SK-N-SH treated with all-trans-retinoic acid at 6 μM for 48 hours (cell line): ENCODE measurements around the gene TRIM44.

Experiments used
- ATAC-seq: fragments of 200-7000 bp; cut with Tn5 transposase; 3 replicates; pipeline ENCODE4 v1.9.1; 2020; ENCODE audit warnings: mild to moderate bottlenecking, moderate library complexity
- BACH2 ChIP-seq: fragments of 250-450 bp; sonication (Bioruptor Pico); IDR thresholded peaks from 2 replicates; pipeline ENCODE4 v1.9.0; 2021; ENCODE audit warnings: mild to moderate bottlenecking, borderline replicate concordance
- CSDC2 ChIP-seq: fragments of 250-450 bp; sonication (Bioruptor Pico); IDR thresholded peaks from 2 replicates; pipeline ENCODE4 v1.5.0; 2020; ENCODE audit warnings: mild to moderate bottlenecking, moderate library complexity
- ESRRG ChIP-seq: fragments of 250-450 bp; sonication (Bioruptor Pico); IDR thresholded peaks from 2 replicates; pipeline ENCODE4 v1.6.1; 2021; ENCODE audit warnings: mild to moderate bottlenecking
- GLIS3 ChIP-seq: fragments of 250-450 bp; sonication (Bioruptor Pico); IDR thresholded peaks from 2 replicates; pipeline ENCODE4 v1.5.0; 2020; ENCODE audit warnings: mild to moderate bottlenecking, moderate library complexity
- ISL1 ChIP-seq: fragments of 250-450 bp; sonication (Bioruptor Pico); IDR thresholded peaks from 2 replicates; pipeline ENCODE4 v2.1.2; 2022; ENCODE audit warnings: mild to moderate bottlenecking, moderate library complexity
- OSR1 ChIP-seq: fragments of 250-450 bp; sonication (Bioruptor Pico); IDR thresholded peaks from 2 replicates; pipeline ENCODE4 v1.8.0; 2022; ENCODE audit warnings: moderate library complexity, mild to moderate bottlenecking, inconsistent platforms
- PPARA ChIP-seq: fragments of 250-450 bp; sonication (Bioruptor Pico); IDR thresholded peaks from 2 replicates; pipeline ENCODE4 v1.5.0; 2020; ENCODE audit warnings: mild to moderate bottlenecking, borderline replicate concordance
- RARB ChIP-seq: fragments of 250-450 bp; sonication (Bioruptor Pico); IDR thresholded peaks from 2 replicates; pipeline ENCODE4 v1.8.0; 2021; ENCODE audit warnings: mild to moderate bottlenecking, moderate library complexity
- SNAI2 ChIP-seq: fragments of 250-450 bp; sonication (Bioruptor Pico); IDR thresholded peaks from 2 replicates; pipeline ENCODE4 v1.5.0; 2020; ENCODE audit warnings: mild to moderate bottlenecking, moderate library complexity
- TCF4 ChIP-seq: fragments of 250-450 bp; sonication (Bioruptor Pico); IDR thresholded peaks from 2 replicates; pipeline ENCODE4 v1.8.0; 2021; ENCODE audit warnings: mild to moderate bottlenecking, moderate library complexity, borderline replicate concordance
- TOX ChIP-seq: fragments of 250-450 bp; sonication (Bioruptor Pico); IDR thresholded peaks from 2 replicates; pipeline ENCODE4 v1.8.0; 2021; ENCODE audit warnings: mild to moderate bottlenecking, moderate library complexity, borderline replicate concordance
- ZC3H10 ChIP-seq: fragments of 250-450 bp; sonication (Bioruptor Pico); IDR thresholded peaks from 2 replicates; pipeline ENCODE4 v1.5.1; 2021; ENCODE audit warnings: mild to moderate bottlenecking, moderate library complexity
- ZFP30 ChIP-seq: fragments of 450-650 bp; formaldehyde crosslinking; IDR thresholded peaks from 2 replicates; pipeline ENCODE4 v1.5.0; 2022; ENCODE audit warnings: mild to moderate bottlenecking, moderate library complexity
- ZNF565 ChIP-seq: fragments of 450-650 bp; formaldehyde crosslinking; conservative IDR thresholded peaks from 2 replicates; pipeline ENCODE4 v1.5.0; 2020; ENCODE audit warnings: low read depth, mild to moderate bottlenecking, moderate library complexity
- ZNF70 ChIP-seq: fragments of 450-650 bp; formaldehyde crosslinking; IDR thresholded peaks from 2 replicates; pipeline ENCODE4 v1.5.0; 2020; ENCODE audit warnings: mild to moderate bottlenecking, moderate library complexity
- TF ChIP-seq, protein P1 (sequence below): fragments of 250-450 bp; sonication (Bioruptor Pico); IDR thresholded peaks from 2 replicates; pipeline ENCODE4 v1.8.0; 2020; ENCODE audit warnings: mild to moderate bottlenecking, moderate library complexity, borderline replicate concordance
- TF ChIP-seq, protein P2 (sequence below): fragments of 250-450 bp; sonication (Bioruptor Pico); IDR thresholded peaks from 2 replicates; pipeline ENCODE4 v1.5.1; 2020; ENCODE audit warnings: low read depth, mild to moderate bottlenecking, moderate library complexity
- TF ChIP-seq, protein P3 (sequence below): fragments of 250-450 bp; sonication (Bioruptor Pico); IDR thresholded peaks from 2 replicates; pipeline ENCODE4 v1.8.0; 2021; ENCODE audit warnings: low read depth, mild to moderate bottlenecking, moderate library complexity, borderline replicate concordance
- TF ChIP-seq, protein P4 (sequence below): fragments of 250-450 bp; sonication (Bioruptor Pico); IDR thresholded peaks from 2 replicates; pipeline ENCODE4 v1.5.0; 2020; ENCODE audit warnings: mild to moderate bottlenecking, moderate library complexity
- TF ChIP-seq, protein P5 (sequence below): fragments of 250-450 bp; sonication (Bioruptor Pico); IDR thresholded peaks from 2 replicates; pipeline ENCODE4 v1.5.1; 2021; ENCODE audit warnings: mild to moderate bottlenecking, moderate library complexity

Gene TRIM44

DNA sequence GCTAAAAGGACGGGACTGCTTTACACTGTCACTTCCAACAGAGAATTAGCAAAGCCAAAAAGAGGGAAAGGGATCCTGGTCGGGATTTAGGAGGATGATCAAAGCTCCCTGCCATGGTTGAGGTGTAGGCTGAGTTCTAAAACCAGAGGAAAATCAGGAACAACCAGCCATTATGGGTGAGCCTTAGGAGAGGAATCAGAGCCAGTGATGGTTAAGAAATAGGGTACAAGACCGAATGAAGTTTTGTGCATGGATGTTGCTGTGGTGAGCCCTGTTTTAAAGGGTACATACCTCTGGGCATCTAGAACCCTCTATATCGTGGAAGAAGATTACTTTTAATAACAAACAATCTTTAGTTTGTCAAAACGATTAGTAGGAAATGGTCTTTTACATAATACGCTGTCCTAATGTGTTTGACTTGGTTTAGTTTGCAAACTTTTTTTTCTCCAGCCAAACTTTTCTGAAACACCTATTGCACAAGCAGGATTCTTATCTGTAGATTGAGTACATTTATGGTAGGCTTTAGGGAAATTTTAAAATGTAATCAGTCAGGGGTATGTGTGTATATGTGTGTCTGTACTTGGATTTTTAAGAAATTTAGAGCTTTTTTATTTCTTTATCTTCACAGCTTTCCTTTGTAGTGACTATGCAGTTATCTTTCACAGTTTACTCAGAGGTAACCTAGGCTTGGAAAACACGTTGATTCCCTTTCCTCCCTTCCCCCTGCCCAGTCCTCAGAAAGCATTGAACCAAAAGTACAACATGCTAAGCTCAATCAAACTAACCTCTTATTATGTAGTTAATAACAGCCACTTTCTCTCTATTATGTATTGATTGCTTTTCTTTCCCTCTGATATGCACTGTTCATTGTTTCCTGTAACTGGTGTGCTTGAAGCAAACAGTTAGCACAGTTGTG is 26.8 kb downstream of the TRIM44 start (continued):
- TF ChIP-seq ZFP30 = no peak
- no peak for TF ChIP-seq ZNF565 (CRISPR knock-in tag)
- no peak for TF ChIP-seq GLIS3 (CRISPR knock-in tag)
- TF ChIP-seq, protein P1, sequence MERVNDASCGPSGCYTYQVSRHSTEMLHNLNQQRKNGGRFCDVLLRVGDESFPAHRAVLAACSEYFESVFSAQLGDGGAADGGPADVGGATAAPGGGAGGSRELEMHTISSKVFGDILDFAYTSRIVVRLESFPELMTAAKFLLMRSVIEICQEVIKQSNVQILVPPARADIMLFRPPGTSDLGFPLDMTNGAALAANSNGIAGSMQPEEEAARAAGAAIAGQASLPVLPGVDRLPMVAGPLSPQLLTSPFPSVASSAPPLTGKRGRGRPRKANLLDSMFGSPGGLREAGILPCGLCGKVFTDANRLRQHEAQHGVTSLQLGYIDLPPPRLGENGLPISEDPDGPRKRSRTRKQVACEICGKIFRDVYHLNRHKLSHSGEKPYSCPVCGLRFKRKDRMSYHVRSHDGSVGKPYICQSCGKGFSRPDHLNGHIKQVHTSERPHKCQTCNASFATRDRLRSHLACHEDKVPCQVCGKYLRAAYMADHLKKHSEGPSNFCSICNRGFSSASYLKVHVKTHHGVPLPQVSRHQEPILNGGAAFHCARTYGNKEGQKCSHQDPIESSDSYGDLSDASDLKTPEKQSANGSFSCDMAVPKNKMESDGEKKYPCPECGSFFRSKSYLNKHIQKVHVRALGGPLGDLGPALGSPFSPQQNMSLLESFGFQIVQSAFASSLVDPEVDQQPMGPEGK = no peak
- no peak for TF ChIP-seq PPARA (CRISPR knock-in tag)
- no peak for TF ChIP-seq ZNF70 (CRISPR knock-in tag)
- TF ChIP-seq ESRRG = no peak

DNA sequence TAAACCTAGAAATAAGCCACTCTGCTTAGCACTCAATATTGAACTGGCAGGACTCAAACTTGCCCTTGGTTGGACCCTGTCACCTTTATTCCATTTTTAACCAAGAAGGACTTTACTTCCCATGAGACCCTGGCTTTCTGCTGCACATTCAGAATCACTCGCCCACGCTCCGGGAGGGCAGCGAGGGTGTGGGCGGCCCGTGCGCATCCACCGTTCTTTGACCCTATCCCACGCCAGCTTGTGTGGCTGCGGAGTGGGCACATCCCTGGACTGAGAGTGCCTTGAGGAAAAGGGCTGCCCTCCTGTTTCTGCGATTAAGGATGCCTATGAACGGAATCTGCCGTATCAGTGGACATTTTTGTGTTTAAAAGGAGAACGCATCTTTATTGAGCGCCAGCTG is 39.6 kb downstream of the TRIM44 start:
- no peak for ATAC-seq
- no peak for TF ChIP-seq TCF4 (CRISPR knock-in tag)
- no peak for TF ChIP-seq ISL1 (CRISPR knock-in tag)
- no peak for TF ChIP-seq ESRRG
- TF ChIP-seq, protein P2, sequence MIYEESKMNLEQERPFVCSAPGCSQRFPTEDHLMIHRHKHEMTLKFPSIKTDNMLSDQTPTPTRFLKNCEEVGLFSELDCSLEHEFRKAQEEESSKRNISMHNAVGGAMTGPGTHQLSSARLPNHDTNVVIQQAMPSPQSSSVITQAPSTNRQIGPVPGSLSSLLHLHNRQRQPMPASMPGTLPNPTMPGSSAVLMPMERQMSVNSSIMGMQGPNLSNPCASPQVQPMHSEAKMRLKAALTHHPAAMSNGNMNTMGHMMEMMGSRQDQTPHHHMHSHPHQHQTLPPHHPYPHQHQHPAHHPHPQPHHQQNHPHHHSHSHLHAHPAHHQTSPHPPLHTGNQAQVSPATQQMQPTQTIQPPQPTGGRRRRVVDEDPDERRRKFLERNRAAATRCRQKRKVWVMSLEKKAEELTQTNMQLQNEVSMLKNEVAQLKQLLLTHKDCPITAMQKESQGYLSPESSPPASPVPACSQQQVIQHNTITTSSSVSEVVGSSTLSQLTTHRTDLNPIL (CRISPR knock-in tag) = no peak
- no peak for TF ChIP-seq ZC3H10
- no peak for TF ChIP-seq ZNF565 (CRISPR knock-in tag)
- no peak for TF ChIP-seq PPARA (CRISPR knock-in tag)
- TF ChIP-seq CSDC2 = no peak
- TF ChIP-seq, protein P3, sequence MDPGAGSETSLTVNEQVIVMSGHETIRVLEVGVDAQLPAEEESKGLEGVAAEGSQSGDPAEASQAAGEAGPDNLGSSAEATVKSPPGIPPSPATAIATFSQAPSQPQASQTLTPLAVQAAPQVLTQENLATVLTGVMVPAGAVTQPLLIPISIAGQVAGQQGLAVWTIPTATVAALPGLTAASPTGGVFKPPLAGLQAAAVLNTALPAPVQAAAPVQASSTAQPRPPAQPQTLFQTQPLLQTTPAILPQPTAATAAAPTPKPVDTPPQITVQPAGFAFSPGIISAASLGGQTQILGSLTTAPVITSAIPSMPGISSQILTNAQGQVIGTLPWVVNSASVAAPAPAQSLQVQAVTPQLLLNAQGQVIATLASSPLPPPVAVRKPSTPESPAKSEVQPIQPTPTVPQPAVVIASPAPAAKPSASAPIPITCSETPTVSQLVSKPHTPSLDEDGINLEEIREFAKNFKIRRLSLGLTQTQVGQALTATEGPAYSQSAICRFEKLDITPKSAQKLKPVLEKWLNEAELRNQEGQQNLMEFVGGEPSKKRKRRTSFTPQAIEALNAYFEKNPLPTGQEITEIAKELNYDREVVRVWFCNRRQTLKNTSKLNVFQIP = no peak
- TF ChIP-seq GLIS3 (CRISPR knock-in tag) = no peak
- TF ChIP-seq RARB = no peak
- TF ChIP-seq TOX (CRISPR knock-in tag) = no peak
- TF ChIP-seq, protein P4, sequence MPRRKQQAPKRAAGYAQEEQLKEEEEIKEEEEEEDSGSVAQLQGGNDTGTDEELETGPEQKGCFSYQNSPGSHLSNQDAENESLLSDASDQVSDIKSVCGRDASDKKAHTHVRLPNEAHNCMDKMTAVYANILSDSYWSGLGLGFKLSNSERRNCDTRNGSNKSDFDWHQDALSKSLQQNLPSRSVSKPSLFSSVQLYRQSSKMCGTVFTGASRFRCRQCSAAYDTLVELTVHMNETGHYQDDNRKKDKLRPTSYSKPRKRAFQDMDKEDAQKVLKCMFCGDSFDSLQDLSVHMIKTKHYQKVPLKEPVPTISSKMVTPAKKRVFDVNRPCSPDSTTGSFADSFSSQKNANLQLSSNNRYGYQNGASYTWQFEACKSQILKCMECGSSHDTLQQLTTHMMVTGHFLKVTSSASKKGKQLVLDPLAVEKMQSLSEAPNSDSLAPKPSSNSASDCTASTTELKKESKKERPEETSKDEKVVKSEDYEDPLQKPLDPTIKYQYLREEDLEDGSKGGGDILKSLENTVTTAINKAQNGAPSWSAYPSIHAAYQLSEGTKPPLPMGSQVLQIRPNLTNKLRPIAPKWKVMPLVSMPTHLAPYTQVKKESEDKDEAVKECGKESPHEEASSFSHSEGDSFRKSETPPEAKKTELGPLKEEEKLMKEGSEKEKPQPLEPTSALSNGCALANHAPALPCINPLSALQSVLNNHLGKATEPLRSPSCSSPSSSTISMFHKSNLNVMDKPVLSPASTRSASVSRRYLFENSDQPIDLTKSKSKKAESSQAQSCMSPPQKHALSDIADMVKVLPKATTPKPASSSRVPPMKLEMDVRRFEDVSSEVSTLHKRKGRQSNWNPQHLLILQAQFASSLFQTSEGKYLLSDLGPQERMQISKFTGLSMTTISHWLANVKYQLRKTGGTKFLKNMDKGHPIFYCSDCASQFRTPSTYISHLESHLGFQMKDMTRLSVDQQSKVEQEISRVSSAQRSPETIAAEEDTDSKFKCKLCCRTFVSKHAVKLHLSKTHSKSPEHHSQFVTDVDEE (CRISPR knock-in tag) = no peak
- TF ChIP-seq BACH2 (CRISPR knock-in tag) = no peak
- TF ChIP-seq SNAI2 (CRISPR knock-in tag) = no peak
- no peak for TF ChIP-seq OSR1 (CRISPR knock-in tag)
- no peak for TF ChIP-seq ZFP30
- TF ChIP-seq, protein P1 = no peak
- no peak for TF ChIP-seq ZNF70 (CRISPR knock-in tag)
- TF ChIP-seq, protein P5, sequence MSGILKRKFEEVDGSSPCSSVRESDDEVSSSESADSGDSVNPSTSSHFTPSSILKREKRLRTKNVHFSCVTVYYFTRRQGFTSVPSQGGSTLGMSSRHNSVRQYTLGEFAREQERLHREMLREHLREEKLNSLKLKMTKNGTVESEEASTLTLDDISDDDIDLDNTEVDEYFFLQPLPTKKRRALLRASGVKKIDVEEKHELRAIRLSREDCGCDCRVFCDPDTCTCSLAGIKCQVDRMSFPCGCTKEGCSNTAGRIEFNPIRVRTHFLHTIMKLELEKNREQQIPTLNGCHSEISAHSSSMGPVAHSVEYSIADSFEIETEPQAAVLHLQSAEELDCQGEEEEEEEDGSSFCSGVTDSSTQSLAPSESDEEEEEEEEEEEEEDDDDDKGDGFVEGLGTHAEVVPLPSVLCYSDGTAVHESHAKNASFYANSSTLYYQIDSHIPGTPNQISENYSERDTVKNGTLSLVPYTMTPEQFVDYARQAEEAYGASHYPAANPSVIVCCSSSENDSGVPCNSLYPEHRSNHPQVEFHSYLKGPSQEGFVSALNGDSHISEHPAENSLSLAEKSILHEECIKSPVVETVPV (CRISPR knock-in tag) = no peak
